ENCODE results near the gene CCDC12. TPM values are rescaled to one million over a fixed set of nuclear protein-coding genes. Genes with fewer than 3 reads are reported as not detected.
A peak's percentile ranks its signal among the peaks of the same experiment; 100 is the strongest.

The CCDC12 gene
- total RNA-seq, 1 donor from 2014 or later = 29.2 TPM

GRCh38 chr3:46883054-46883829 is 93.3 kb downstream of the CCDC12 start:
- ATAC-seq (ENCODE audit: poor library complexity) (peak; percentile 67), DNase-seq (no peak)
- intact Hi-C loops (cut with DNase I) = no loop called here

GRCh38 chr3:46882377-46883053 is 94.0 kb downstream of the CCDC12 start:
- DNase-seq = no peak
- peak; percentile 56 for ATAC-seq (ENCODE audit: poor library complexity)
- intact Hi-C loops (cut with DNase I) = no loop called here

GRCh38 chr3:46881596-46882376 is 94.8 kb downstream of the CCDC12 start:
- ATAC-seq (ENCODE audit: poor library complexity) (peak; percentile 48), DNase-seq (peak; percentile 63)
- intact Hi-C loops (cut with DNase I) = no loop called here

GRCh38 chr3:46880884-46881595 is 95.5 kb downstream of the CCDC12 start:
- DNase-seq (no peak), ATAC-seq (ENCODE audit: poor library complexity) (no peak)
- intact Hi-C loops (cut with DNase I) = no loop called here

- intact Hi-C loops (cut with DNase I) = no loop called here
- DNase-seq = no peak
- no peak for ATAC-seq (ENCODE audit: poor library complexity)
These were observed 97.6 kb downstream of the CCDC12 start for GRCh38 chr3:46878781-46879436.

- ATAC-seq (ENCODE audit: poor library complexity) = no peak
- no peak for DNase-seq
- intact Hi-C loops (cut with DNase I) = no loop called here
These were observed 99.0 kb downstream of the CCDC12 start, which contains the start of gene PTH1R for GRCh38 chr3:46877406-46878125. Gene PTH1R (plus strand): TSS chr3:46877721. CDS start chr3:46883560, 5,839 bp downstream.

GRCh38 chr3:46876313-46877300 is 99.9 kb downstream of the CCDC12 start:
- DNase-seq (no peak), ATAC-seq (ENCODE audit: poor library complexity) (no peak)
- intact Hi-C loops (cut with DNase I) = no loop called here

- ATAC-seq (ENCODE audit: poor library complexity) = no peak
- intact Hi-C loops (cut with DNase I) = no loop called here
- DNase-seq = no peak
These were observed 101.0 kb downstream of the CCDC12 start for GRCh38 chr3:46875560-46875959.

- intact Hi-C loops (cut with DNase I) = no loop called here
- DNase-seq (no peak), ATAC-seq (ENCODE audit: poor library complexity) (peak; percentile 41)
These were observed 102.1 kb downstream of the CCDC12 start for GRCh38 chr3:46874430-46874829.

GRCh38 chr3:46873521-46873920 is 103.0 kb downstream of the CCDC12 start:
- ATAC-seq (ENCODE audit: poor library complexity) = peak; percentile 3
- intact Hi-C loops (cut with DNase I) = no loop called here
- no peak for DNase-seq

Other genes starting within 250 kb of the CCDC12 start
- 10,727 TPM for gene MYL3, start 113.3 kb downstream of the CCDC12 start, total RNA-seq
- gene PTH1R, start 99.0 kb downstream of the CCDC12 start, total RNA-seq = 11.8 TPM
- 11.7 TPM for gene NBEAL2, start 2.9 kb upstream of the CCDC12 start, total RNA-seq
- 23.8 TPM for gene SETD2, start 187.4 kb upstream of the CCDC12 start, total RNA-seq

All from Right ventricle myocardium superior (tissue), 1 donor.